Endodermal cell (in vitro differentiated cells): ENCODE results near the gene VMP1. TPM values are rescaled to one million over a fixed set of nuclear protein-coding genes. Genes with fewer than 3 reads are reported as not detected.

ENCODE experiments used
- DNase-seq: peaks from one replicate; pipeline ENCODE4 v3.0.0-alpha.2; 2017
- H3K27ac ChIP-seq: 2 replicates; pipeline ENCODE4 v1.5.1; 2013; ENCODE audit warnings: mild to moderate bottlenecking, low read depth, low read length, moderate library complexity
- H3K27me3 ChIP-seq: 2 replicates; pipeline ENCODE4 v1.6.1; 2013; ENCODE audit warnings: mild to moderate bottlenecking, low read length, moderate library complexity; ENCODE audit not compliant: insufficient read depth, control insufficient read depth, poor library complexity, severe bottlenecking
- H3K36me3 ChIP-seq: 2 replicates; pipeline ENCODE4 v1.7.0; 2013; ENCODE audit warnings: mild to moderate bottlenecking, low read length, moderate library complexity; ENCODE audit not compliant: control insufficient read depth, insufficient read depth
- H3K4me1 ChIP-seq: one replicate; pipeline ENCODE4 v1.7.0; 2013; ENCODE audit warnings: low read length; ENCODE audit not compliant: control insufficient read depth, insufficient read depth
- H3K4me3 ChIP-seq: 2 replicates; pipeline ENCODE4 v1.5.1; 2013; ENCODE audit warnings: mild to moderate bottlenecking, low read length, moderate library complexity
- H3K9ac ChIP-seq: 2 replicates; pipeline ENCODE4 v1.6.1; 2013; ENCODE audit warnings: mild to moderate bottlenecking, low read length, moderate library complexity; ENCODE audit not compliant: poor library complexity, severe bottlenecking; ENCODE audit errors: extremely low read depth
- H3K9me3 ChIP-seq: 2 replicates; pipeline ENCODE4 v1.6.1; 2013; ENCODE audit warnings: mild to moderate bottlenecking, low read length, moderate library complexity; ENCODE audit not compliant: control insufficient read depth
- H3K27ac Mint-ChIP-seq: 2 replicates; pipeline ENCODE4 v1.8.0; 2020; ENCODE audit warnings: mixed read lengths
- H3K27me3 Mint-ChIP-seq: 2 replicates; pipeline ENCODE4 v1.8.0; 2021; ENCODE audit warnings: mild to moderate bottlenecking, mixed read lengths; ENCODE audit not compliant: insufficient read depth
- H3K36me3 Mint-ChIP-seq: 2 replicates; pipeline ENCODE4 v1.8.0; 2020; ENCODE audit warnings: low read depth, mixed read lengths
- H3K4me1 Mint-ChIP-seq: 2 replicates; pipeline ENCODE4 v1.8.0; 2020; ENCODE audit warnings: mixed read lengths
- H3K4me3 Mint-ChIP-seq: 2 replicates; pipeline ENCODE4 v1.8.0; 2020; ENCODE audit warnings: mild to moderate bottlenecking, moderate library complexity, mixed read lengths
- H3K9me3 Mint-ChIP-seq: 2 replicates; pipeline ENCODE4 v1.8.0; 2020; ENCODE audit warnings: mild to moderate bottlenecking, mixed read lengths
- CTCF ChIP-seq: fragments of 200-600 bp; sonication (generic); conservative IDR thresholded peaks from 2 replicates; pipeline ENCODE4 v1.5.0; 2021; ENCODE audit warnings: antibody characterized with exemption, mild to moderate bottlenecking
- WGBS, 2 experiments: methylation state at CpG; one replicate each; pipeline versions ENCODE4 v1.1.5 to v1.1.7; 2013; ENCODE audit warnings: missing lambda C conversion rate in 2 of 2, mixed read lengths in 1 of 2; ENCODE audit not compliant: insufficient coverage in 1 of 2, insufficient read length in 1 of 2; 5-methylcytosine and 5-hydroxymethylcytosine counted together
- total RNA-seq, 2 donors: library from RNA; stranded (reverse); fragmentation: NEBNext Ultra II Directional in 1 of 2; extraction: Animal tissue kit (Norgen Biotek cat#: 25700) in 1 of 2; gene quantifications; 2 replicates in 1 of 2; 3 replicates in 1 of 2; pipeline ENCODE4 v1.2.1, GENCODE V29; 2021

Gene VMP1
- total RNA-seq, 2 donors from 2014 or later = 67.9 to 69.9 TPM

- no peak for TF ChIP-seq CTCF
- peaks cover 5% of the 10 kb centered on the region for H3K9me3 Mint-ChIP-seq
- no peak overlapping the region for H3K4me3 Mint-ChIP-seq
- no peaks in the 10 kb centered on the region for H3K27me3 Mint-ChIP-seq
- no peak for DNase-seq
- Histone ChIP-seq H3K27me3 (no peaks in the 10 kb centered on the region), H3K27ac (no peak overlapping the region), H3K36me3 (peaks cover 49% of the 10 kb centered on the region), H3K4me1 (no peaks in the 10 kb centered on the region), H3K4me3 (no peak overlapping the region), H3K9me3 (no peaks in the 10 kb centered on the region), H3K9ac (no peak overlapping the region)
- no peak overlapping the region for H3K27ac Mint-ChIP-seq
- no peaks in the 10 kb centered on the region for H3K4me1 Mint-ChIP-seq
- H3K36me3 Mint-ChIP-seq = peaks cover 39% of the 10 kb centered on the region
- WGBS, 2 experiments = 93 to 97% methylated on average over 2 of the region's 3 CpGs
Measured at GRCh38 chr17:59737324-59737723, 29.9 kb downstream of the VMP1 start.

GRCh38 chr17:59743842-59744241 lies 36.4 kb downstream of the VMP1 start:
- no peak for TF ChIP-seq CTCF
- Mint-ChIP-seq H3K4me1 (no peaks in the 10 kb centered on the region), H3K9me3 (peaks cover 21% of the 10 kb centered on the region), H3K27me3 (no peaks in the 10 kb centered on the region), H3K36me3 (peaks cover 43% of the 10 kb centered on the region), H3K4me3 (no peak overlapping the region), H3K27ac (no peak overlapping the region)
- Histone ChIP-seq H3K27me3 (no peaks in the 10 kb centered on the region), H3K4me1 (no peaks in the 10 kb centered on the region), H3K36me3 (peaks cover 40% of the 10 kb centered on the region), H3K9me3 (peaks cover 15% of the 10 kb centered on the region), H3K27ac (no peak overlapping the region), H3K9ac (no peak overlapping the region), H3K4me3 (no peak overlapping the region)
- DNase-seq = no peak
- 89 to 95% methylated on average over 4 of the region's 4 CpGs for WGBS, 2 experiments

- TF ChIP-seq CTCF = no peak
- WGBS, 2 experiments = 100% methylated on average over 2 of the region's 2 CpGs; no CpG with 5 or more reads in 1 of the 2 experiments
- H3K4me3 Mint-ChIP-seq = no peak overlapping the region
Measured at GRCh38 chr17:59745040-59745439, 37.6 kb downstream of the VMP1 start.

More at GRCh38 chr17:59745040-59745439, 37.6 kb downstream of the VMP1 start:
- no peak for DNase-seq
- Histone ChIP-seq H3K36me3 (peaks cover 33% of the 10 kb centered on the region), H3K4me1 (no peaks in the 10 kb centered on the region), H3K4me3 (no peak overlapping the region), H3K9me3 (peaks cover 15% of the 10 kb centered on the region), H3K27ac (no peak overlapping the region), H3K27me3 (no peaks in the 10 kb centered on the region), H3K9ac (no peak overlapping the region)
- Mint-ChIP-seq H3K9me3 (peaks cover 21% of the 10 kb centered on the region), H3K36me3 (peaks cover 41% of the 10 kb centered on the region), H3K4me1 (no peaks in the 10 kb centered on the region), H3K27ac (no peak overlapping the region), H3K27me3 (no peaks in the 10 kb centered on the region)
